ENCODE data around the gene SPATA46.

SPATA46 gene

DNA sequence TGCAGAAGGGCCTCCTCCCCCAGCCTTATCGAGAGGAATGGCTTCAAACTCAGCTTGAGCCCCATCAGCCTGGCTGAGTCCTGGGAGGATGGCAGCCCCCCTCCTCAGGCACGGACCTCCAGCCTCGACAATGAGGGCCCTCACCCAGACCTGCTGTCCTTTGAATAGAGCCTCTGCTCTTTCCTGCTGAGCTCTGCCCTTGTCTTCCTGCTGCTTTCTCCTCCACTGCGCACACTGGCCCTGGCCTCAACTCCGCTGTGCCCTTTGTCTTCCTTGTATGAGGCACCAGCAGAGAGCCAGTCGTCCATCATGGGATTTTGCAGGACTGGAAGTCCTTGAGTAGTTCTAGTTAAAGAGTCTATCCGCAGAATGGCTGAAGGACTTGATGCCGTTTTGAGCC is 6.9 kb upstream of the SPATA46 start:
- H3K4me3 ChIP-seq (ENCODE audit: control insufficient read depth, low read depth, low read length) = no peak overlapping the region
- TF ChIP-seq, protein P1, sequence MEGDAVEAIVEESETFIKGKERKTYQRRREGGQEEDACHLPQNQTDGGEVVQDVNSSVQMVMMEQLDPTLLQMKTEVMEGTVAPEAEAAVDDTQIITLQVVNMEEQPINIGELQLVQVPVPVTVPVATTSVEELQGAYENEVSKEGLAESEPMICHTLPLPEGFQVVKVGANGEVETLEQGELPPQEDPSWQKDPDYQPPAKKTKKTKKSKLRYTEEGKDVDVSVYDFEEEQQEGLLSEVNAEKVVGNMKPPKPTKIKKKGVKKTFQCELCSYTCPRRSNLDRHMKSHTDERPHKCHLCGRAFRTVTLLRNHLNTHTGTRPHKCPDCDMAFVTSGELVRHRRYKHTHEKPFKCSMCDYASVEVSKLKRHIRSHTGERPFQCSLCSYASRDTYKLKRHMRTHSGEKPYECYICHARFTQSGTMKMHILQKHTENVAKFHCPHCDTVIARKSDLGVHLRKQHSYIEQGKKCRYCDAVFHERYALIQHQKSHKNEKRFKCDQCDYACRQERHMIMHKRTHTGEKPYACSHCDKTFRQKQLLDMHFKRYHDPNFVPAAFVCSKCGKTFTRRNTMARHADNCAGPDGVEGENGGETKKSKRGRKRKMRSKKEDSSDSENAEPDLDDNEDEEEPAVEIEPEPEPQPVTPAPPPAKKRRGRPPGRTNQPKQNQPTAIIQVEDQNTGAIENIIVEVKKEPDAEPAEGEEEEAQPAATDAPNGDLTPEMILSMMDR (IDR thresholded peaks at IDR 0.05; ENCODE audit: control insufficient read depth, insufficient read depth, low read depth, low read length, missing control alignments) = no peak
- no peak for DNase-seq (ENCODE audit: low read depth)

DNA sequence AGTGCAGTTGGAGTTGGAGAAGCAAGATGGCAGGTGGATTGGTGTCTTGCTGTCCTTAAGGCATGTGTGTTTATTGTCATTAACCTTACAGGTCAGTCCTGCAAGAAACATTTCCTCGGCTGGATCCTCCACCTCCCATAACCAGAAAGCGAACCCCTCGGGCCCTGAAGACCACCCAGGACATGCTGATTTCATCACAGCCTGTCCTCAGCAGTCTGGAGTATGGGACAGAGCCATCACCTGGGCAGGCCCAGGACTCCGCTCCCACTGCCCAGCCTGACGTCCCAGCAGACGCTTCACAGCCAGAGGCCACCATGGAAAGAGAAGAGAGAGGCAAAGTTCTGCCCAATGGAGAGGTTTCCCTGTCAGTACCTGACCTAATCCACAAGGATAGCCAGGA is 6.4 kb upstream of the SPATA46 start:
- H3K4me3 ChIP-seq (ENCODE audit: control insufficient read depth, low read depth, low read length) = no peak overlapping the region
- no peak for DNase-seq (ENCODE audit: low read depth)
- TF ChIP-seq, protein P1 (IDR thresholded peaks at IDR 0.05; ENCODE audit: control insufficient read depth, insufficient read depth, low read depth, low read length, missing control alignments) = no peak

DNA sequence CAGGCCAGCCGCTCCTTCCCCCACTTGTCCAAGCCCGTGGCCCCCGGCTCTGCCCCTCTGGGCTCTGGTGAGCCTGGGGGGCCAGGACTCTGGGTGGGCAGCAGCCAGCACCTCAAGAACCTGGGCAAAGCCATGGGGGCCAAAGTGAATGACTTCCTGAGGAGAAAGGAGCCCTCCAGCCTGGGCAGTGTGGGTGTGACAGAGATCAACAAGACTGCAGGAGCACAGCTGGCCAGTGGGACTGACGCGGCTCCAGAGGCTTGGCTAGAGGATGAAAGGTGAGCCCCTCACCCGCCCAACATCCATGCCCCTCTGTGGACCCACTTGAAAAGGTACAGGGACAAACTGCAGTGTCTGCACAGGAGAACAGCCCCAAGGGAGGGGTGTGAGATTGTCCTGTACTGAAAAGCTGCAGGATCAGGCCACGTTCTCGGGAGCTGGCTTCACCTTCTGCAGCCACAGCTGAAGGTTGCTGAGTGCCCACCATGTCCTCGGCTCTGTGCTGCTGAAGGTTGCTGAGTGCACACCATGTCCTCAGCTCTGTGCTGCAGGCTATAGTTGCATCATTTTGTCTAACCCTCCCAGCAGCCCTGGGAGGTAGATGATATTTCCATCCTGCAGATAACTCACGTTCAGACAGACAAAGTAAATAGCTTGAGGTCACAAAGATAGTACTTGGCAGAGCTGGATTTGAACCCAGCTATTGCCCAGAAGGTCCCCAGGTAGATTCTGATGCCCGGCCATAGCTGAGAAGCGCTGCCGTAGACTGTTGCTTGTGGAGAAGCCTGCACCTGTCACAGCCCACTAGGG is 5.5 kb upstream of the SPATA46 start:
- no peak for DNase-seq (ENCODE audit: low read depth)
- TF ChIP-seq, protein P1 (IDR thresholded peaks at IDR 0.05; ENCODE audit: control insufficient read depth, insufficient read depth, low read depth, low read length, missing control alignments) = no peak
- no peak overlapping the region for H3K4me3 ChIP-seq (ENCODE audit: control insufficient read depth, low read depth, low read length)

DNA sequence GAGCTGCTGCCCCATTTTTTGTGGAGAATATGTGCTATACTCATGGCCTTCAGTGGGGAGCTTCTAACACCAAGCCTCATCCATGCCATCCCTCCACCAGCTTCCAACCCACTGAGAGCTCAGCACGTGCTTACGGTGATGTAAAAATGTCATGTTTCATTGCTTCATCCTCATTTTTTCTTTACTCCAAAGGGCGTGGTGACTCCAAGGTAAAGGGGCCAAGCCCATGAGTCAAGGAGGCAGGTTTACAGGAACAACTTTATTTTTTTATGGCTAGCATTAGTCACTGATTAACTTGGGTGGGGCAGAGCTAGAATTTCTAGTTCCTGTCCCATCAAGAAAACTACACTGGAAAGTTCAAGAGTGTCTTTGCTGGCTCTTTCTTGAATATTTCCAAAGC is 4.7 kb upstream of the SPATA46 start, which contains the start of gene C1orf226:
Gene C1orf226, plus strand, starts transcription at position 346 of the 400 bp plus-strand sequence. CDS start 174 bp downstream, outside the sequence.
- DNase-seq (ENCODE audit: low read depth) = no peak
- TF ChIP-seq, protein P1 (IDR thresholded peaks at IDR 0.05; ENCODE audit: control insufficient read depth, insufficient read depth, low read depth, low read length, missing control alignments) = no peak
- no peak within 1 kb of the TSS for H3K4me3 ChIP-seq (ENCODE audit: control insufficient read depth, low read depth, low read length)

DNA sequence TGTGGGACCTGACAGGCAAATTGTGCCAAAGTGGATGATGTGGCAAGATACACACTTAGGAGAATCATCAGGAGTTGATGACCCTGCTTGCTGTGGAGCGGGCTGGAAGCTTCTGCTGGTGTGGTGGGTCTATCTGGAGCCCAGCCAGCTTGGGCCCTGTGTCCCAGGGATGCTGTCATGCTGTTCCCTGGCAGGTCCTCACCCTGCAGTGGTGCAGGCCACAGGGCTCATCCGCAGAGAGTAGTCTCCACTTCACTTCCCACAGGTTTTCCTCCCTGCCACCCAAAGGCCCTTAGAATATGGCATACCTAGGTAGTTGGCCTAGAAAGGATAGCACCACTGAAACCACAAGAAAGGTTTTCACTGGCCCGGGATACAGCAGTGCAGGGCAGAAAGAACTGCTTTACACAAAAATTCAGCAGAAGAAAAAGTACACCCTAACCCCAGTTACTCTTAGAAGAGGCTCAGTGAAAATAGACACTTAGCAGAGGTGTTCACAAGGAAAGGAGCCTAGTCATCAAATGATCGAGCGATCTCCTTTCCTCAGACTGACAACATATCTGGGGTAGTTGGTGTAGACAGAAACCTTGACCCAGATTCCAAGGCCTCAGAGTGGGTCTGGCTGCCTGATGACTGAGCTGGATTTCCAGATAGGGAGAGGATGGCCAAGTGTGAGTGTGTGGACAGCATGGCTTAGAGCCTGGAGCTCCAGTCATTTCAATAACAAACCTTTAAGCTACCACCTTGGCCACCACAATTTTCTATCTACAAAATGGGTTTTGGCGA is 3.6 kb upstream of the SPATA46 start:
- TF ChIP-seq, protein P1 (IDR thresholded peaks at IDR 0.05; ENCODE audit: control insufficient read depth, insufficient read depth, low read depth, low read length, missing control alignments) = no peak
- no peak overlapping the region for H3K4me3 ChIP-seq (ENCODE audit: control insufficient read depth, low read depth, low read length)
- DNase-seq (ENCODE audit: low read depth) = no peak

DNA sequence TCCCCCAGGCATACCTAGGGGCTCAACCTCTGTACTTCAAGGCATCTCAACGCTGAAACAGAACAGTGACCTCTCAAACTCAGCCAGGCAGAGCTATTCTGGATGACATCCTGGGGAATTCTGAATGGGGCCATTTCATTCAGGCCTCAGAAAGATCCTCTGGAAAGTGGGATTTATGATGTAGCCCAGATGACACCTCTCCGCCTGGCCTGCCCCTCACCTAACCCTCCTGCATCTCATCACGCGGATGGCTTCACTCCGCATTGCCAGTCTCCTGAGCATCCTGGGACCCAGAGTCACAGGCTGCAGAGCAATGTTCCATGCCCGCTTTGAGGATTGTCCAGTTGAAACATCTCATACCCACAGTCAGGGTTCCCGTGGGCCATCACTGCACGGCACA is 1.2 kb downstream of the SPATA46 start:
- TF ChIP-seq, protein P1 (IDR thresholded peaks at IDR 0.05; ENCODE audit: control insufficient read depth, insufficient read depth, low read depth, low read length, missing control alignments) = no peak
- H3K4me3 ChIP-seq (ENCODE audit: control insufficient read depth, low read depth, low read length) = no peak overlapping the region
- no peak for DNase-seq (ENCODE audit: low read depth)

Measured in AG09309 (cell line).